Lower leg skin (tissue), 3 donors: ENCODE measurements around the gene SLC9A9.

Experiments
- CTCF ChIP-seq, 3 donors: fragments of 450-650 bp; IDR thresholded peaks; one replicate each; pipeline ENCODE4 v1.5.1; 2016; ENCODE audit warnings: antibody characterized with exemption in 3 of 3, mild to moderate bottlenecking in 3 of 3, moderate library complexity in 2 of 3
- POLR2A ChIP-seq, 2 donors: fragments of 450-650 bp; IDR thresholded peaks; one replicate each; pipeline ENCODE4 v1.6.1; 2016 to 2017; ENCODE audit warnings: antibody characterized with exemption in 2 of 2, mild to moderate bottlenecking in 1 of 2, moderate library complexity in 1 of 2

- TF ChIP-seq CTCF (IDR thresholded peaks at IDR 0.05) (no peak), POLR2A (IDR thresholded peaks at IDR 0.05) (no peak)
Observed at GRCh38 chr3:143751643-143752178, 96.6 kb downstream of the SLC9A9 start.
